Colonic mucosa (tissue), 4 donors: ENCODE results near the gene GPX8. TPM values are rescaled to one million over a fixed set of nuclear protein-coding genes. Genes with fewer than 3 reads are reported as not detected.

Source experiments
- DNase-seq: peaks from one replicate; pipeline ENCODE4 v3.0.0-alpha.2; 2020
- H3K27ac ChIP-seq: fragments of 200-600 bp; one replicate; pipeline ENCODE4 v1.8.0; 2021
- H3K27me3 ChIP-seq: fragments of 200-600 bp; one replicate; pipeline ENCODE4 v1.8.0; 2021
- H3K36me3 ChIP-seq: fragments of 200-600 bp; one replicate; pipeline ENCODE4 v1.8.0; 2021
- H3K4me1 ChIP-seq: fragments of 200-600 bp; one replicate; pipeline ENCODE4 v1.8.0; 2021; ENCODE audit warnings: mild to moderate bottlenecking
- H3K4me3 ChIP-seq: fragments of 200-600 bp; one replicate; pipeline ENCODE4 v1.8.0; 2021
- H3K9ac ChIP-seq, 2 donors: one replicate each; pipeline ENCODE4 v1.7.0; 2013; ENCODE audit warnings: control low read depth in 2 of 2, low read depth in 2 of 2, low read length in 2 of 2
- H3K9me3 ChIP-seq: fragments of 200-600 bp; one replicate; pipeline ENCODE4 v1.8.0; 2021
- CTCF ChIP-seq: fragments of 200-600 bp; IDR thresholded peaks from one replicate; pipeline ENCODE4 v1.8.0; 2022; ENCODE audit warnings: antibody characterized with exemption, mild to moderate bottlenecking
- intact Hi-C: fragments of 100-400 bp; cut with DNase I; formaldehyde crosslinking; loops from one replicate; pipeline ENCODE4 v1.14.1; 2022
- microRNA-seq: library from miRNA; unstranded; fragments of <30 nt; microRNA quantifications from one replicate; pipeline ENCODE4, GENCODE V29; 2019
- total RNA-seq, 2 donors: library from RNA; stranded (reverse); fragmentation: NEBNext Ultra II Directional in 1 of 2; extraction: Animal tissue kit (Norgen Biotek cat#: 25700) in 1 of 2; gene quantifications; one replicate each; pipeline ENCODE4 v1.2.1, GENCODE V29; 2021
- donor health status: healthy.
- donor health status: DM: no; HTN: no; CAD: no.
- donor health status: DM: no; HTN: no; CAD: no.

The GPX8 gene
- total RNA-seq, 2 donors from 2014 or later: 7.1 TPM

DNA sequence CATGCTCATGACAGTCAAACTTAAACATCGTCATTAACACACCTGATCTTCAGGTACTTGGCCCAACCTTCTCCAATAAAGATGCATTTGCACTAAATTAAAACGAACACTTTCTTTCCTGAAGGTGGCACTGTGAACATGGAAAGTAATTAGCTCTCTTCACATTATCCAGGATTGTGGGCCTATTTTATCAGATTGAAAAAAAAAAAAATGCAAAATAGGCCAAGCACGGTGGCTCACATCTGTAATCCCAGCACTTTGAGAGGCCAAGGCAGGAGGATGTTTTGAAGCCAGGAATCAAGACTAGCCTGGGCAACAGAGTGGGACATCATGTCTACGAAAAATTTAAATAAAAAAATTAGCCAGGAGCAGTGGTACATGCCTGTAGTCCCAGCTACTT, 27.4 kb downstream of the GPX8 start:
- intact Hi-C loops: loop anchor here (5.0 kb wide), 1 partner anchor 35 kb away; no protein-coding TSS in a partner anchor
- DNase-seq: no peak
- Histone ChIP-seq H3K9ac (no peak overlapping the region), H3K27me3 (peaks cover 7% of the 10 kb centered on the region), H3K27ac (no peak overlapping the region), H3K36me3 (no peaks in the 10 kb centered on the region), H3K4me1 (no peaks in the 10 kb centered on the region), H3K9me3 (no peaks in the 10 kb centered on the region), H3K4me3 (no peak overlapping the region)
- peak; percentile 28 for TF ChIP-seq CTCF

DNA sequence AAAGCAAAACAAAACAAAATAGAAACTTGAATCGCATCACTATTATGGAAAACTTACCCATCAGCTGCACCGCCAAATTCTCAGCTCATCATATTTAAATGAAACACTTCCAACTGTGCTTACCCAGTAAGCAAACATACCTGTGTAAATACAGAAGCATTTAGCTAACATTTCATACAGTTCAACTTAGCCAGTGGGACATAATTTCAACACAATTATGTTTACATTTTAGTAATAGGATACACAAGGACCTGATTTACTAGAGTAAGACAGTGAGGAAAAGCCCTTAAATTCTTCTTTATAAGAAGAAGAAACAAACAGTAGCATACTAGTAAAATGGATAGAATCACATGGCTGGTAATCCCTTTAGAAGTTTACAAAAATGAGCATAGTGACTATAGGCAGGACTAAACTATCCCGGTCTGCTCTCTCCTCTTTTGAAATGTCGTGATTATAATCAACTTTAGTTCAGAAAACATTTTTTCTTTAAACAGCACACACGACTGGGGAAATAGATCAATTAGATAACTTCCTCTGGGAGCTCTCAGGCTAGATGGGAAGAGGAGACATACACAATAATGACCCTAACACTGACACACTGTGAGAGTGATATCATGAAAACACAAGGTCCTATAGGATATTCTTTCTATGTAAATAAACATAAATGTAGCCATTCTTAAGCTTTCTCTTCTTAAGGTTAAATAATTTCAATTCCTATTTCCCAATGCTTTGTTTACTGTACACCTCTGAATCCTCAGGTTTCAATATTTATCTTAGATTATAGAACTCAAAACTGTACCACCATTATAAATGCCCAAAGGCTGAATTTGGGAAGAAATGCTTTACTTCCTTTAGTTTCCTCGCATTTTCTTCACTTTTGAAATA, 28.9 kb downstream of the GPX8 start:
- intact Hi-C loops: loop anchor here (5.0 kb wide), 1 partner anchor 33 kb away; no protein-coding TSS in a partner anchor
- no peak for DNase-seq
- H3K27ac ChIP-seq: no peak overlapping the region
- H3K9ac ChIP-seq: no peak overlapping the region
- H3K36me3 ChIP-seq: no peaks in the 10 kb centered on the region
- no peaks in the 10 kb centered on the region for H3K9me3 ChIP-seq
- no peaks in the 10 kb centered on the region for H3K4me1 ChIP-seq
- TF ChIP-seq CTCF: no peak
- H3K4me3 ChIP-seq: no peak overlapping the region
- peaks cover 8% of the 10 kb centered on the region for H3K27me3 ChIP-seq

- H3K9me3 ChIP-seq: no peaks in the 10 kb centered on the region
- H3K4me1 ChIP-seq: no peaks in the 10 kb centered on the region
- peaks cover 8% of the 10 kb centered on the region for H3K27me3 ChIP-seq
- no peak for DNase-seq
- H3K9ac ChIP-seq: no peak overlapping the region
- H3K27ac ChIP-seq: no peak overlapping the region
- TF ChIP-seq CTCF: no peak
- intact Hi-C loops: no loop called here
- no peaks in the 10 kb centered on the region for H3K36me3 ChIP-seq
- no peak overlapping the region for H3K4me3 ChIP-seq
Measured at GRCh38 chr5:55191165-55191564, 31.2 kb downstream of the GPX8 start.

- no peak for TF ChIP-seq CTCF
- no peak for DNase-seq
Measured at GRCh38 chr5:55205001-55205400, 45.0 kb downstream of the GPX8 start.

GRCh38 chr5:55211184-55211874, 51.4 kb downstream of the GPX8 start:
- TF ChIP-seq CTCF: no peak
- intact Hi-C loops: no loop called here
- no peak for DNase-seq
- H3K4me3 ChIP-seq: no peak overlapping the region
- H3K36me3 ChIP-seq: no peaks in the 10 kb centered on the region
- no peak overlapping the region for H3K27ac ChIP-seq
- no peak overlapping the region for H3K9ac ChIP-seq
- no peaks in the 10 kb centered on the region for H3K4me1 ChIP-seq
- no peaks in the 10 kb centered on the region for H3K27me3 ChIP-seq
- no peaks in the 10 kb centered on the region for H3K9me3 ChIP-seq

More at GRCh38 chr5:55205001-55205400, 45.0 kb downstream of the GPX8 start:
- Histone ChIP-seq H3K9me3 (no peaks in the 10 kb centered on the region), H3K9ac (no peak overlapping the region), H3K36me3 (no peaks in the 10 kb centered on the region), H3K4me1 (no peaks in the 10 kb centered on the region), H3K27me3 (no peaks in the 10 kb centered on the region), H3K4me3 (no peak overlapping the region), H3K27ac (no peak overlapping the region)
- intact Hi-C loops: no loop called here

Small RNA genes lying within 50 kb of the gene (microRNA-seq; reads per million reads assigned to microRNA genes)
- 8.3 reads per million, percentile 12 among the genes with 10 or more reads in this experiment for gene MIR449A
- not detected for gene MIR449B
- 3.3 reads per million for gene MIR449C

Other genes with a start within 250 kb of the GPX8 start
- gene ESM1, start 174.6 kb upstream of the GPX8 start, total RNA-seq: under 1 TPM in 1 of 2 donors, not detected in 1; 0.29 TPM
- under 1 TPM; 0.32 to 0.40 TPM for gene GZMK, start 135.9 kb upstream of the GPX8 start, total RNA-seq
- gene GZMA, start 57.5 kb upstream of the GPX8 start, total RNA-seq: 1 to 10 TPM; 2.0 to 5.7 TPM
- gene CDC20B, start 13.0 kb downstream of the GPX8 start, total RNA-seq: not detected
- under 1 TPM; 0.13 to 0.22 TPM for gene MCIDAS, start 67.1 kb downstream of the GPX8 start, total RNA-seq
- 1 to 10 TPM; 2.5 to 2.6 TPM for gene CCNO, start 73.4 kb downstream of the GPX8 start, total RNA-seq
- 10 to 100 TPM; 20.8 to 24.6 TPM for gene DHX29, start 147.5 kb downstream of the GPX8 start, total RNA-seq
- gene MTREX, start 147.8 kb downstream of the GPX8 start, total RNA-seq: 10 to 100 TPM; 53.7 to 69.0 TPM